ENCODE results near the gene INTS1.

DNA sequence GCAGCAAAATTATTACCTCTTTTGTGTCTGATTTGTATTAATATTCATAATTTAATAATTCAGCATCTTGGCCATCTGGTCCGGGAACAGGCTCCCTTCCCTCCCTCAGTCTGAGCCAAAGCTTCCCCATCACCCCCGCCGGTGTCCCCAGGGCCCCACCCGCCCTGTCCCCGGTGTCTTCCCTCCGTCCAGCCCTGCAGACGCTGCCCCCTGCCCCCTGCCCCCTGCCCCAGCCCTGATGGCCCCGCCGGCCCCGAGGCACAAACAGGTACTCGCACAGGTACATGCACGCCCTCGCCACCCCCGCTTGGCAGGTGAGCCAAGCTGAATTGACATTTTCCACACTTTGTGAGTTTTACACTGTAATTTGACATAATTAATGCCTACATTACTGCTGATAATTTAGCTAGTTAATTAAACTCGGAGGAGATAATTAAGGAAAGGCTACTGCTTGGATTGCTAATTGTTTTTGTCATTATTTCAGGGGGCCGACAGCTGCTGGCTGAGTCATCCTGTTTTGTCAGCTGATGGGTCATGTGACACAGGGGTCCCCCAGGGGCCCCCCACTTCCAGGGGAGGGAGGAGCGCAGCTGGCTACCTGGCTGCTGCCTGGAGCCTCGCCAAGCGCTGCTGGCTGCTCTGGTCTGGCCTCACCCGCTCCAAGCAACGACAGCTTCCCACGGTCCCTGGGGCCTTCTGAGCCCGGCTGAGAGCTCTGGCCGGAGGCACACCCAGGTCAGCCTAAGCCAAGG, 81.5 kb downstream of the INTS1 start:
- TF ChIP-seq, protein P1, sequence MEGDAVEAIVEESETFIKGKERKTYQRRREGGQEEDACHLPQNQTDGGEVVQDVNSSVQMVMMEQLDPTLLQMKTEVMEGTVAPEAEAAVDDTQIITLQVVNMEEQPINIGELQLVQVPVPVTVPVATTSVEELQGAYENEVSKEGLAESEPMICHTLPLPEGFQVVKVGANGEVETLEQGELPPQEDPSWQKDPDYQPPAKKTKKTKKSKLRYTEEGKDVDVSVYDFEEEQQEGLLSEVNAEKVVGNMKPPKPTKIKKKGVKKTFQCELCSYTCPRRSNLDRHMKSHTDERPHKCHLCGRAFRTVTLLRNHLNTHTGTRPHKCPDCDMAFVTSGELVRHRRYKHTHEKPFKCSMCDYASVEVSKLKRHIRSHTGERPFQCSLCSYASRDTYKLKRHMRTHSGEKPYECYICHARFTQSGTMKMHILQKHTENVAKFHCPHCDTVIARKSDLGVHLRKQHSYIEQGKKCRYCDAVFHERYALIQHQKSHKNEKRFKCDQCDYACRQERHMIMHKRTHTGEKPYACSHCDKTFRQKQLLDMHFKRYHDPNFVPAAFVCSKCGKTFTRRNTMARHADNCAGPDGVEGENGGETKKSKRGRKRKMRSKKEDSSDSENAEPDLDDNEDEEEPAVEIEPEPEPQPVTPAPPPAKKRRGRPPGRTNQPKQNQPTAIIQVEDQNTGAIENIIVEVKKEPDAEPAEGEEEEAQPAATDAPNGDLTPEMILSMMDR (conservative IDR thresholded peaks at IDR 0.05 in 1 of 2, IDR thresholded peaks at IDR 0.05 in 1 of 2; ENCODE audit: extremely low read depth in 1 of 2, insufficient read depth in 1 of 2, low read depth in 1 of 2, low read length in 2 of 2), result no peak
- TF ChIP-seq EZH2 (IDR thresholded peaks at IDR 0.05; ENCODE audit: borderline replicate concordance, low read length), result no peak
